Ureter (tissue), 1 donor: ENCODE data around the gene NAA35. TPM values are rescaled to one million over a fixed set of nuclear protein-coding genes. Genes with fewer than 3 reads are reported as not detected.
"Not testable (repeated sequence)": the region's sequence is repeated elsewhere in the genome, so short reads cannot be mapped to it uniquely, and the experiment has no call there.

Experiments used
- DNase-seq: peaks from one replicate; pipeline ENCODE4 v3.0.0-alpha.2; 2020; ENCODE audit warnings: low spot score
- total RNA-seq: library from RNA; stranded (reverse); gene quantifications from one replicate; pipeline ENCODE4 v1.2.4, GENCODE V29; 2023
- donor health status: DM: yes; HTN: yes; CAD: no.

The NAA35 gene
- total RNA-seq, 1 donor from 2014 or later: 30.3 TPM

GRCh38 chr9:86034863-86035734, 94.2 kb downstream of the NAA35 start:
- no peak for DNase-seq

- no peak for DNase-seq
Observed at GRCh38 chr9:86035827-86036440, 95.0 kb downstream of the NAA35 start.

GRCh38 chr9:86036555-86036954, 95.6 kb downstream of the NAA35 start:
- DNase-seq: no peak

- no peak for DNase-seq
Observed at GRCh38 chr9:86039991-86040860, 99.3 kb downstream of the NAA35 start.

- no peak for DNase-seq
Observed at GRCh38 chr9:86040861-86041155, 99.9 kb downstream of the NAA35 start.

- no peak for DNase-seq
Observed at GRCh38 chr9:86041311-86041741, 100.4 kb downstream of the NAA35 start.

- DNase-seq: no peak
Observed at GRCh38 chr9:86042199-86042978, 101.4 kb downstream of the NAA35 start.

GRCh38 chr9:86043586-86043985, 102.6 kb downstream of the NAA35 start:
- DNase-seq: no peak

GRCh38 chr9:86043999-86044398, 103.1 kb downstream of the NAA35 start:
- DNase-seq: no peak

GRCh38 chr9:86045654-86046053, 104.7 kb downstream of the NAA35 start:
- DNase-seq: no peak

GRCh38 chr9:86046071-86046636, 105.2 kb downstream of the NAA35 start:
- no peak for DNase-seq

GRCh38 chr9:86046930-86047341, 106.0 kb downstream of the NAA35 start:
- no peak for DNase-seq

- DNase-seq: no peak
Observed at GRCh38 chr9:86047361-86047760, 106.4 kb downstream of the NAA35 start.

- not testable (repeated sequence) for DNase-seq
Observed at GRCh38 chr9:86048018-86048742, 107.2 kb downstream of the NAA35 start.

- no peak for DNase-seq
Observed at GRCh38 chr9:86052556-86053468, 111.9 kb downstream of the NAA35 start.

GRCh38 chr9:86054695-86055094, 113.7 kb downstream of the NAA35 start:
- DNase-seq: no peak

- no peak for DNase-seq
Observed at GRCh38 chr9:86057491-86057890, 116.5 kb downstream of the NAA35 start.

- no peak for DNase-seq
Observed at GRCh38 chr9:86061972-86062739, 121.2 kb downstream of the NAA35 start.
